PC-3 (cell line): Measurements from ENCODE around the gene DPH7.

Experiments
- EZH2 ChIP-seq: fragments of 300-600 bp; sonication (generic); IDR thresholded peaks from one replicate; pipeline ENCODE4 v1.6.1; 2017; ENCODE audit warnings: antibody characterized with exemption, mild to moderate bottlenecking, low read length; ENCODE audit not compliant: unreplicated experiment
- TF ChIP-seq, protein P1 (sequence below): fragments of 300-600 bp; sonication (generic); conservative IDR thresholded peaks from 2 replicates; pipeline ENCODE4 v1.5.1; 2017; ENCODE audit warnings: antibody characterized with exemption, low read depth, mild to moderate bottlenecking, low read length

DNA sequence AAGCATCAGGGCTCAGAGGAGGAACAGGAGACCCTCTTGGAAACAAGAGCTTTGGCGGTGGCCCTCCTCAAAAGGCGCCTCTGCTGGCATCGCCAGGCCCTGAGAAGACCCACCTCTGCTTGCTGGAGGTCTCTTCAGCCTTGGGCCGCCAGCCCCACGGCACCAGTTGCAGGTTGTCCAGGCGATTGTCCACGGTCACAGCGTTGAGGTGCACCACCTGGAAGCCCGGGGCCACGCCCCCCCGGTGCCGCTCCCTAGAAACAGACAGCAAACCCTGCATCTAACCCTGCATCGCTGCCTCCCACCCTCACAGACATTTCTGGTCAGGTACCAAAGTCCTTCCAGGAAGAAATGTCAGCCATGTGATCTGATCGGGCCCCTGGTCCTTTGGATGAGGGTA is 8.1 kb upstream of the DPH7 start:
- no peak for TF ChIP-seq EZH2
- TF ChIP-seq, protein P1, sequence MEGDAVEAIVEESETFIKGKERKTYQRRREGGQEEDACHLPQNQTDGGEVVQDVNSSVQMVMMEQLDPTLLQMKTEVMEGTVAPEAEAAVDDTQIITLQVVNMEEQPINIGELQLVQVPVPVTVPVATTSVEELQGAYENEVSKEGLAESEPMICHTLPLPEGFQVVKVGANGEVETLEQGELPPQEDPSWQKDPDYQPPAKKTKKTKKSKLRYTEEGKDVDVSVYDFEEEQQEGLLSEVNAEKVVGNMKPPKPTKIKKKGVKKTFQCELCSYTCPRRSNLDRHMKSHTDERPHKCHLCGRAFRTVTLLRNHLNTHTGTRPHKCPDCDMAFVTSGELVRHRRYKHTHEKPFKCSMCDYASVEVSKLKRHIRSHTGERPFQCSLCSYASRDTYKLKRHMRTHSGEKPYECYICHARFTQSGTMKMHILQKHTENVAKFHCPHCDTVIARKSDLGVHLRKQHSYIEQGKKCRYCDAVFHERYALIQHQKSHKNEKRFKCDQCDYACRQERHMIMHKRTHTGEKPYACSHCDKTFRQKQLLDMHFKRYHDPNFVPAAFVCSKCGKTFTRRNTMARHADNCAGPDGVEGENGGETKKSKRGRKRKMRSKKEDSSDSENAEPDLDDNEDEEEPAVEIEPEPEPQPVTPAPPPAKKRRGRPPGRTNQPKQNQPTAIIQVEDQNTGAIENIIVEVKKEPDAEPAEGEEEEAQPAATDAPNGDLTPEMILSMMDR: no peak
